ENCODE data around the gene IZUMO1.
"Not testable (repeated sequence)": the region's sequence is repeated elsewhere in the genome, so short reads cannot be mapped to it uniquely, and the experiment has no call there.

The IZUMO1 gene

GRCh38 chr19:48746738-48747575, at the start of gene IZUMO1:
Gene IZUMO1 (minus strand): TSS chr19:48746909. CDS start chr19:48745859, 1,050 bp downstream.
- no peaks in the 10 kb centered on the region for H3K9me3 Mint-ChIP-seq
- H3K4me3 Mint-ChIP-seq: no peak within 1 kb of the TSS
- peaks cover 10% of the 10 kb centered on the region for H3K27me3 Mint-ChIP-seq
- H3K36me3 Mint-ChIP-seq: no peaks in the 10 kb centered on the region
- H3K27ac Mint-ChIP-seq: peak within 1 kb of the TSS; percentile 19
- peaks cover 12% of the 10 kb centered on the region for H3K4me1 Mint-ChIP-seq

GRCh38 chr19:48795685-48796070, 49.0 kb upstream of the IZUMO1 start:
- H3K4me1 Mint-ChIP-seq: peaks cover 9% of the 10 kb centered on the region
- H3K4me3 Mint-ChIP-seq: peak overlapping the region; percentile 90
- no peaks in the 10 kb centered on the region for H3K9me3 Mint-ChIP-seq
- peak overlapping the region; percentile 82 for H3K27ac Mint-ChIP-seq
- no peaks in the 10 kb centered on the region for H3K36me3 Mint-ChIP-seq
- no peaks in the 10 kb centered on the region for H3K27me3 Mint-ChIP-seq

GRCh38 chr19:48795055-48795684, 48.5 kb upstream of the IZUMO1 start:
- Mint-ChIP-seq H3K9me3 (no peaks in the 10 kb centered on the region), H3K27ac (peak overlapping the region; percentile 82), H3K27me3 (no peaks in the 10 kb centered on the region), H3K36me3 (no peaks in the 10 kb centered on the region), H3K4me1 (peaks cover 9% of the 10 kb centered on the region), H3K4me3 (peak overlapping the region; percentile 90)

- peaks cover 9% of the 10 kb centered on the region for H3K4me1 Mint-ChIP-seq
- no peak overlapping the region for H3K27ac Mint-ChIP-seq
- H3K9me3 Mint-ChIP-seq: no peaks in the 10 kb centered on the region
- H3K36me3 Mint-ChIP-seq: no peaks in the 10 kb centered on the region
- H3K4me3 Mint-ChIP-seq: peak overlapping the region; percentile 90
- H3K27me3 Mint-ChIP-seq: no peaks in the 10 kb centered on the region
Observed at GRCh38 chr19:48794291-48794690, 47.6 kb upstream of the IZUMO1 start.

- H3K4me1 Mint-ChIP-seq: peaks cover 9% of the 10 kb centered on the region
Observed at GRCh38 chr19:48793271-48793670, 46.6 kb upstream of the IZUMO1 start.

GRCh38 chr19:48787331-48787730, 40.6 kb upstream of the IZUMO1 start:
- not testable (repeated sequence) for H3K27ac Mint-ChIP-seq, H3K4me1 Mint-ChIP-seq, H3K27me3 Mint-ChIP-seq, H3K4me3 Mint-ChIP-seq, H3K9me3 Mint-ChIP-seq, H3K36me3 Mint-ChIP-seq

More at GRCh38 chr19:48793271-48793670, 46.6 kb upstream of the IZUMO1 start:
- Mint-ChIP-seq H3K27me3 (no peaks in the 10 kb centered on the region), H3K9me3 (no peaks in the 10 kb centered on the region), H3K4me3 (no peak overlapping the region), H3K36me3 (no peaks in the 10 kb centered on the region), H3K27ac (no peak overlapping the region)

- H3K4me3 Mint-ChIP-seq, H3K27me3 Mint-ChIP-seq, H3K9me3 Mint-ChIP-seq, H3K4me1 Mint-ChIP-seq, H3K27ac Mint-ChIP-seq, H3K36me3 Mint-ChIP-seq: not testable (repeated sequence)
Observed at GRCh38 chr19:48786422-48786821, 39.7 kb upstream of the IZUMO1 start.

GRCh38 chr19:48784527-48784926, 37.8 kb upstream of the IZUMO1 start:
- H3K4me3 Mint-ChIP-seq: no peak overlapping the region
- no peaks in the 10 kb centered on the region for H3K9me3 Mint-ChIP-seq
- H3K4me1 Mint-ChIP-seq: peaks cover 4% of the 10 kb centered on the region
- H3K36me3 Mint-ChIP-seq: no peaks in the 10 kb centered on the region
- no peak overlapping the region for H3K27ac Mint-ChIP-seq
- H3K27me3 Mint-ChIP-seq: peaks cover 2% of the 10 kb centered on the region

GRCh38 chr19:48780631-48781391, 34.1 kb upstream of the IZUMO1 start:
- Mint-ChIP-seq H3K9me3 (no peaks in the 10 kb centered on the region), H3K27me3 (peaks cover 2% of the 10 kb centered on the region), H3K36me3 (no peaks in the 10 kb centered on the region), H3K27ac (no peak overlapping the region), H3K4me3 (no peak overlapping the region), H3K4me1 (peaks cover 4% of the 10 kb centered on the region)

- Mint-ChIP-seq H3K27ac (no peak overlapping the region), H3K4me1 (peaks cover 4% of the 10 kb centered on the region), H3K36me3 (no peaks in the 10 kb centered on the region), H3K9me3 (no peaks in the 10 kb centered on the region), H3K27me3 (peaks cover 2% of the 10 kb centered on the region), H3K4me3 (no peak overlapping the region)
Observed at GRCh38 chr19:48779636-48780035, 32.9 kb upstream of the IZUMO1 start.

GRCh38 chr19:48777720-48778119, 31.0 kb upstream of the IZUMO1 start:
- peaks cover 4% of the 10 kb centered on the region for H3K4me1 Mint-ChIP-seq
- H3K27ac Mint-ChIP-seq: no peak overlapping the region
- no peaks in the 10 kb centered on the region for H3K36me3 Mint-ChIP-seq
- no peaks in the 10 kb centered on the region for H3K9me3 Mint-ChIP-seq
- H3K4me3 Mint-ChIP-seq: no peak overlapping the region
- peaks cover 2% of the 10 kb centered on the region for H3K27me3 Mint-ChIP-seq

GRCh38 chr19:48777139-48777538, 30.4 kb upstream of the IZUMO1 start:
- Mint-ChIP-seq H3K4me3 (no peak overlapping the region), H3K27me3 (peaks cover 2% of the 10 kb centered on the region), H3K4me1 (no peaks in the 10 kb centered on the region), H3K27ac (no peak overlapping the region), H3K36me3 (no peaks in the 10 kb centered on the region), H3K9me3 (no peaks in the 10 kb centered on the region)

GRCh38 chr19:48772503-48772953, 25.8 kb upstream of the IZUMO1 start:
- no peaks in the 10 kb centered on the region for H3K27me3 Mint-ChIP-seq
- no peak overlapping the region for H3K4me3 Mint-ChIP-seq
- H3K9me3 Mint-ChIP-seq: no peaks in the 10 kb centered on the region
- no peaks in the 10 kb centered on the region for H3K36me3 Mint-ChIP-seq
- no peak overlapping the region for H3K27ac Mint-ChIP-seq
- no peaks in the 10 kb centered on the region for H3K4me1 Mint-ChIP-seq

GRCh38 chr19:48770734-48771472, 24.2 kb upstream of the IZUMO1 start:
- H3K27me3 Mint-ChIP-seq: no peaks in the 10 kb centered on the region
- H3K9me3 Mint-ChIP-seq: no peaks in the 10 kb centered on the region
- no peak overlapping the region for H3K4me3 Mint-ChIP-seq
- no peaks in the 10 kb centered on the region for H3K4me1 Mint-ChIP-seq
- no peaks in the 10 kb centered on the region for H3K36me3 Mint-ChIP-seq
- no peak overlapping the region for H3K27ac Mint-ChIP-seq

- no peaks in the 10 kb centered on the region for H3K4me1 Mint-ChIP-seq
- no peak overlapping the region for H3K4me3 Mint-ChIP-seq
- H3K27ac Mint-ChIP-seq: no peak overlapping the region
- H3K27me3 Mint-ChIP-seq: no peaks in the 10 kb centered on the region
- H3K36me3 Mint-ChIP-seq: no peaks in the 10 kb centered on the region
- H3K9me3 Mint-ChIP-seq: no peaks in the 10 kb centered on the region
Observed at GRCh38 chr19:48770266-48770665, 23.6 kb upstream of the IZUMO1 start.

All from activated naive CD4-positive, alpha-beta T cell treated with anti-CD3 and anti-CD28 coated beads, Interleukin-2, amount 50 U/mL, for 24 hours (primary cell).